Stimulated activated CD4-positive, alpha-beta T cell treated with anti-CD3 and anti-CD28 coated beads, Interleukin-15, amount 100 ng/mL, for 1 hour (primary cell): Measurements from ENCODE around the gene ZPBP.
"Not testable (repeated sequence)": the region's sequence is repeated elsewhere in the genome, so short reads cannot be mapped to it uniquely, and the experiment has no call there.

Source experiments
- DNase-seq, 2 donors: peaks; one replicate each; pipeline ENCODE4 v3.0.0-alpha.2; 2020; ENCODE audit warnings: low read depth in 1 of 2, low spot score in 1 of 2

The ZPBP gene

GRCh38 chr7:50041165-50041564 is 51.9 kb downstream of the ZPBP start:
- DNase-seq: not testable (repeated sequence)

- DNase-seq: no peak
Observed at GRCh38 chr7:50037086-50037485, 56.0 kb downstream of the ZPBP start.

GRCh38 chr7:50022991-50023390 is 70.1 kb downstream of the ZPBP start:
- no peak for DNase-seq

GRCh38 chr7:50022451-50022850 is 70.6 kb downstream of the ZPBP start:
- no peak for DNase-seq

- no peak for DNase-seq
Observed at GRCh38 chr7:49995681-49996080, 97.4 kb downstream of the ZPBP start.

GRCh38 chr7:49986191-49986590 is 106.9 kb downstream of the ZPBP start:
- no peak for DNase-seq

GRCh38 chr7:49980465-49980864 is 112.6 kb downstream of the ZPBP start:
- no peak for DNase-seq

GRCh38 chr7:49976238-49976637 is 116.8 kb downstream of the ZPBP start:
- no peak for DNase-seq

GRCh38 chr7:49974035-49974434 is 119.0 kb downstream of the ZPBP start:
- no peak for DNase-seq

- no peak for DNase-seq
Observed at GRCh38 chr7:49937608-49938007, 155.4 kb downstream of the ZPBP start.

GRCh38 chr7:49931627-49932026 is 161.4 kb downstream of the ZPBP start:
- no peak for DNase-seq

- DNase-seq: no peak
Observed at GRCh38 chr7:49928787-49929186, 164.3 kb downstream of the ZPBP start.

GRCh38 chr7:49927631-49928030 is 165.4 kb downstream of the ZPBP start:
- DNase-seq: no peak

- no peak for DNase-seq
Observed at GRCh38 chr7:49926720-49927119, 166.3 kb downstream of the ZPBP start.

- no peak for DNase-seq
Observed at GRCh38 chr7:49911909-49912308, 181.1 kb downstream of the ZPBP start.

- no peak for DNase-seq
Observed at GRCh38 chr7:49894543-49894942, 198.5 kb downstream of the ZPBP start.

- DNase-seq: no peak
Observed at GRCh38 chr7:49893131-49893530, 199.9 kb downstream of the ZPBP start.

- DNase-seq: no peak
Observed at GRCh38 chr7:49892481-49892880, 200.6 kb downstream of the ZPBP start.
